Measurements from ENCODE around the gene LFNG. TPM values are rescaled to one million over a fixed set of nuclear protein-coding genes. Genes with fewer than 3 reads are reported as not detected.

The LFNG gene
- total RNA-seq, 5 donors from 2014 or later (not counting 1 experiment from before 2014, with no cell fraction given): 110 to 198 (median 182) TPM

GRCh38 chr7:2546776-2547586 is 27.4 kb downstream of the LFNG start:
- H3K4me1 Mint-ChIP-seq: peaks cover 14 to 29% (median 17%) of the 10 kb centered on the region in 3 donors
- ATAC-seq (replicated peaks in 1 of 4) (no peak), DNase-seq (peak in 1 of 35 experiments; percentile 2)
- Histone ChIP-seq H3K27me3 (replicated peaks in 1 of 2; ENCODE audit: control insufficient read depth in 2 of 2, extremely low read depth in 1 of 2, insufficient read depth in 2 of 2, low read length in 1 of 2) (peaks cover 0 to 2% of the 10 kb centered on the region in 2 experiments), H3K4me3 (ENCODE audit: control insufficient read depth in 1 of 2, extremely low read depth in 1 of 2, low read length in 1 of 2) (no peak overlapping the region), H3K36me3 (ENCODE audit: control insufficient read depth in 2 of 2, extremely low read depth in 1 of 2, insufficient read depth in 1 of 2, low read length in 1 of 2) (peaks cover 16 to 60% of the 10 kb centered on the region in 2 donors), H3K9me3 (no peaks in the 10 kb centered on the region), H3K27ac (ENCODE audit: low read length) (no peak overlapping the region), H3K4me1 (ENCODE audit: control insufficient read depth in 1 of 2, extremely low read depth in 1 of 2, insufficient read depth in 2 of 2, low read length in 2 of 2) (peaks cover 0 to 7% of the 10 kb centered on the region in 2 experiments)
- H3K4me3 Mint-ChIP-seq: no peak overlapping the region
- POLR2A ChIA-PET: no interaction called here
- H3K27ac Mint-ChIP-seq: no peak overlapping the region
- CTCF ChIA-PET: interaction anchor here in 1 of 2 donors (0.7 kb wide), 1 partner anchor 1486 kb away, joined by 13 read pairs; no protein-coding TSS in a partner anchor
- H3K9me3 Mint-ChIP-seq: no peaks in the 10 kb centered on the region
- 96% methylated on average over 25 of the region's 31 CpGs for WGBS (ENCODE audit: insufficient coverage)
- H3K36me3 Mint-ChIP-seq: peaks cover 14% of the 10 kb centered on the region
- no peaks in the 10 kb centered on the region for H3K27me3 Mint-ChIP-seq

GRCh38 chr7:2551418-2551817 is 31.8 kb downstream of the LFNG start:
- H3K27me3 Mint-ChIP-seq: no peaks in the 10 kb centered on the region
- DNase-seq: no peak
- ChIA-PET CTCF (no interaction called here), POLR2A (interaction anchor here in 1 of 2 donors (0.6 kb wide), 1 partner anchor 1593 kb away, joined by 3 read pairs; no protein-coding TSS in a partner anchor)
- Histone ChIP-seq H3K27ac (ENCODE audit: low read length) (no peak overlapping the region), H3K27me3 (replicated peaks in 1 of 2; ENCODE audit: control insufficient read depth in 2 of 2, extremely low read depth in 1 of 2, insufficient read depth in 2 of 2, low read length in 1 of 2) (no peaks in the 10 kb centered on the region), H3K9me3 (no peaks in the 10 kb centered on the region), H3K4me3 (ENCODE audit: control insufficient read depth in 1 of 2, extremely low read depth in 1 of 2, low read length in 1 of 2) (no peak overlapping the region), H3K36me3 (ENCODE audit: control insufficient read depth in 2 of 2, extremely low read depth in 1 of 2, insufficient read depth in 1 of 2, low read length in 1 of 2) (peaks cover 16 to 25% of the 10 kb centered on the region in 2 donors), H3K4me1 (ENCODE audit: control insufficient read depth in 1 of 2, extremely low read depth in 1 of 2, insufficient read depth in 2 of 2, low read length in 2 of 2) (peaks cover 10 to 37% of the 10 kb centered on the region in 2 experiments)
- H3K4me3 Mint-ChIP-seq: no peak overlapping the region
- no peaks in the 10 kb centered on the region for H3K9me3 Mint-ChIP-seq
- WGBS (ENCODE audit: insufficient coverage): 100% methylated on average over 2 of the region's 8 CpGs
- ATAC-seq (replicated peaks in 1 of 4): no peak
- no peak overlapping the region for H3K27ac Mint-ChIP-seq
- peaks cover 34 to 46% (median 39%) of the 10 kb centered on the region in 3 donors for H3K4me1 Mint-ChIP-seq
- H3K36me3 Mint-ChIP-seq: peaks cover 16% of the 10 kb centered on the region

DNA sequence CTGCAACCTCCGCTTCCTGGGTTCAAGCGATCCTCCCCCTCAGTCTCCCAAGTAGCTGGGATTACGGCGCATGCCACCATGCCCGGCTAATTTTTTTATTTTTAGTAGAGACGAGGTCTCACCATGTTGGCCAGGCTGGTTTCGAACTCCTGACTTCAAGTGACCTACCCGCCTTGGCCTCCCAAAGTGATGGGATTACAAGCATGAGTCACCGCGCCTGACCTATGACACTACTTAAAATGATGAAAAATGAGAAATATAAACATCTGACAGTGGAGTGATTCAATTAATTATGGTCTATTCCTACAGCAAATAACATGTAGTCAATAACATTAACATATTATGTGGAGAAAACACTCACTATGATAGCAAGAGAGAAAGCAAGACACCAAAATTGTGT is 33.5 kb downstream of the LFNG start:
- no peak for DNase-seq
- Mint-ChIP-seq H3K4me1 (peaks cover 38 to 44% (median 42%) of the 10 kb centered on the region in 3 donors), H3K9me3 (no peaks in the 10 kb centered on the region), H3K4me3 (peak overlapping the region; percentile 83 to 86 (median 85)), H3K27ac (peak overlapping the region in 1 of 2 donors; percentile 29), H3K27me3 (no peaks in the 10 kb centered on the region), H3K36me3 (peaks cover 14% of the 10 kb centered on the region)
- Histone ChIP-seq H3K4me3 (ENCODE audit: control insufficient read depth in 1 of 2, extremely low read depth in 1 of 2, low read length in 1 of 2) (no peak overlapping the region), H3K36me3 (ENCODE audit: control insufficient read depth in 2 of 2, extremely low read depth in 1 of 2, insufficient read depth in 1 of 2, low read length in 1 of 2) (peaks cover 8 to 11% of the 10 kb centered on the region in 2 donors), H3K4me1 (ENCODE audit: control insufficient read depth in 1 of 2, extremely low read depth in 1 of 2, insufficient read depth in 2 of 2, low read length in 2 of 2) (peaks cover 10 to 38% of the 10 kb centered on the region in 2 experiments), H3K9me3 (no peaks in the 10 kb centered on the region), H3K27me3 (replicated peaks in 1 of 2; ENCODE audit: control insufficient read depth in 2 of 2, extremely low read depth in 1 of 2, insufficient read depth in 2 of 2, low read length in 1 of 2) (no peaks in the 10 kb centered on the region), H3K27ac (ENCODE audit: low read length) (no peak overlapping the region)
- WGBS (ENCODE audit: insufficient coverage): 100% methylated on average over 1 of the region's 10 CpGs
- no peak for ATAC-seq (replicated peaks in 1 of 4)
- ChIA-PET CTCF (interaction anchor here in 1 of 2 donors (0.7 kb wide), 2 partner anchors 102 to 1364 kb away, joined by 3 to 4 read pairs; no protein-coding TSS in a partner anchor), POLR2A (no interaction called here)

GRCh38 chr7:2553831-2554581 is 34.4 kb downstream of the LFNG start:
- Histone ChIP-seq H3K9me3 (no peaks in the 10 kb centered on the region), H3K27ac (ENCODE audit: low read length) (no peak overlapping the region), H3K27me3 (replicated peaks in 1 of 2; ENCODE audit: control insufficient read depth in 2 of 2, extremely low read depth in 1 of 2, insufficient read depth in 2 of 2, low read length in 1 of 2) (no peaks in the 10 kb centered on the region), H3K4me3 (ENCODE audit: control insufficient read depth in 1 of 2, extremely low read depth in 1 of 2, low read length in 1 of 2) (peak overlapping the region; percentile 83 to 94), H3K4me1 (ENCODE audit: control insufficient read depth in 1 of 2, extremely low read depth in 1 of 2, insufficient read depth in 2 of 2, low read length in 2 of 2) (peaks cover 15 to 44% of the 10 kb centered on the region in 2 experiments), H3K36me3 (ENCODE audit: control insufficient read depth in 2 of 2, extremely low read depth in 1 of 2, insufficient read depth in 1 of 2, low read length in 1 of 2) (peaks cover 3 to 7% of the 10 kb centered on the region in 2 donors)
- peak overlapping the region; percentile 83 to 86 (median 85) for H3K4me3 Mint-ChIP-seq
- ChIA-PET POLR2A (no interaction called here), CTCF (interaction anchor here in 1 of 2 donors (0.7 kb wide), 1 partner anchor 1365 kb away, joined by 4 read pairs; no protein-coding TSS in a partner anchor)
- WGBS (ENCODE audit: insufficient coverage): 80% methylated on average over 14 of the region's 16 CpGs
- no peaks in the 10 kb centered on the region for H3K9me3 Mint-ChIP-seq
- peaks cover 41 to 48% (median 41%) of the 10 kb centered on the region in 3 donors for H3K4me1 Mint-ChIP-seq
- ATAC-seq (replicated peaks in 1 of 4) (no peak), DNase-seq (no peak)
- peak overlapping the region; percentile 76 to 80 for H3K27ac Mint-ChIP-seq
- H3K27me3 Mint-ChIP-seq: no peaks in the 10 kb centered on the region
- H3K36me3 Mint-ChIP-seq: peaks cover 14% of the 10 kb centered on the region

- H3K27me3 ChIP-seq (replicated peaks in 1 of 2; ENCODE audit: control insufficient read depth in 2 of 2, extremely low read depth in 1 of 2, insufficient read depth in 2 of 2, low read length in 1 of 2): no peaks in the 10 kb centered on the region
- H3K27ac ChIP-seq (ENCODE audit: low read length): no peak overlapping the region
- H3K4me1 ChIP-seq (ENCODE audit: control insufficient read depth in 1 of 2, extremely low read depth in 1 of 2, insufficient read depth in 2 of 2, low read length in 2 of 2): peaks cover 18 to 48% of the 10 kb centered on the region in 2 experiments
- ATAC-seq (replicated peaks in 1 of 4): no peak
- peaks cover 36 to 44% (median 37%) of the 10 kb centered on the region in 3 donors for H3K4me1 Mint-ChIP-seq
- H3K36me3 Mint-ChIP-seq: peaks cover 8% of the 10 kb centered on the region
- H3K4me3 ChIP-seq (ENCODE audit: control insufficient read depth in 1 of 2, extremely low read depth in 1 of 2, low read length in 1 of 2): peak overlapping the region; percentile 83 to 94
- ChIA-PET POLR2A (no interaction called here), CTCF (interaction anchor here in 1 of 2 donors (0.6 kb wide), 1 partner anchor 499 kb away, joined by 3 read pairs; no protein-coding TSS in a partner anchor)
- H3K36me3 ChIP-seq (ENCODE audit: control insufficient read depth in 2 of 2, extremely low read depth in 1 of 2, insufficient read depth in 1 of 2, low read length in 1 of 2): peaks cover 0 to 5% of the 10 kb centered on the region in 2 donors
- WGBS (ENCODE audit: insufficient coverage): 3% methylated on average over 10 of the region's 12 CpGs
- peak overlapping the region; percentile 76 to 80 for H3K27ac Mint-ChIP-seq
- H3K27me3 Mint-ChIP-seq: no peaks in the 10 kb centered on the region
- no peaks in the 10 kb centered on the region for H3K9me3 ChIP-seq
- no peak for DNase-seq
- H3K9me3 Mint-ChIP-seq: no peaks in the 10 kb centered on the region
- H3K4me3 Mint-ChIP-seq: peak overlapping the region; percentile 83 to 86 (median 85)
Measured at GRCh38 chr7:2554661-2555111, 35.1 kb downstream of the LFNG start.
